ENCODE data around the gene WDFY2.

WDFY2 gene

DNA sequence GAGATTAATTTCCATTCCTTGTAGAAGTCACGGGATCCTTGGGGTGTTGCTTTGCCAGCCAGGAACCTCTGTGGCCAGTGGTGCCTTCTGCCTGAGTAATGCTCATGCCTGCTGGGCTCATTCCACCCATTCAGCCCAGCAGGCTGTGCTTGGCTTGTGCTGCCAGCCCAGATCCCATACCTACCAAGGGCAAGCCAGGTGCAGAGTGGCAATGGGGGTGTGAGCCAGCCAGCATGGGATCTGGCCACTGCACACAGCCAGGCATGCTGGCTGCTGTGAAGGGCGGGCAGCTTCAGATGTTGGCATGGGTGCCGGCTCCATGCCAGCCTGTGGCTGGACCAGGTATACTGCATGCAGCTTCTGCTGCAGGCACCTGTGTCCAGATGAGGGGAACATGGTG lies 42.5 kb downstream of the WDFY2 start:
- H4K20me1 ChIP-seq (ENCODE audit: insufficient read depth, low read length, poor library complexity, severe bottlenecking): peaks cover 2% of the 10 kb centered on the region
- H3K79me2 ChIP-seq (ENCODE audit: insufficient read depth, low read length): peaks cover 49% of the 10 kb centered on the region
- no peaks in the 10 kb centered on the region for H3K27me3 ChIP-seq (ENCODE audit: insufficient read depth, low read length, poor library complexity, severe bottlenecking)
- H3F3A ChIP-seq (ENCODE audit: low read depth): no peaks in the 10 kb centered on the region
- no peak overlapping the region for H3K9ac ChIP-seq (ENCODE audit: low read depth, low read length, poor library complexity, severe bottlenecking)
- no peak overlapping the region for H3K4me3 ChIP-seq (ENCODE audit: low read length, poor library complexity, severe bottlenecking)
- H3K9me3 ChIP-seq (ENCODE audit: insufficient read depth, low read depth, low read length): no peaks in the 10 kb centered on the region
- no peaks in the 10 kb centered on the region for H3K9me2 ChIP-seq (replicated peaks; ENCODE audit: low read depth, low read length)
- no peak overlapping the region for H3K4me2 ChIP-seq (ENCODE audit: low read depth, low read length, poor library complexity, severe bottlenecking)
- peaks cover 24% of the 10 kb centered on the region for H3K4me1 ChIP-seq (ENCODE audit: insufficient read depth, low read length, poor library complexity, severe bottlenecking)
- H2AFZ ChIP-seq (ENCODE audit: low read length): no peak overlapping the region
- no peak for TF ChIP-seq EZH2phosphoT487 (IDR thresholded peaks at IDR 0.05; ENCODE audit: borderline replicate concordance)
- TF ChIP-seq, protein P1, sequence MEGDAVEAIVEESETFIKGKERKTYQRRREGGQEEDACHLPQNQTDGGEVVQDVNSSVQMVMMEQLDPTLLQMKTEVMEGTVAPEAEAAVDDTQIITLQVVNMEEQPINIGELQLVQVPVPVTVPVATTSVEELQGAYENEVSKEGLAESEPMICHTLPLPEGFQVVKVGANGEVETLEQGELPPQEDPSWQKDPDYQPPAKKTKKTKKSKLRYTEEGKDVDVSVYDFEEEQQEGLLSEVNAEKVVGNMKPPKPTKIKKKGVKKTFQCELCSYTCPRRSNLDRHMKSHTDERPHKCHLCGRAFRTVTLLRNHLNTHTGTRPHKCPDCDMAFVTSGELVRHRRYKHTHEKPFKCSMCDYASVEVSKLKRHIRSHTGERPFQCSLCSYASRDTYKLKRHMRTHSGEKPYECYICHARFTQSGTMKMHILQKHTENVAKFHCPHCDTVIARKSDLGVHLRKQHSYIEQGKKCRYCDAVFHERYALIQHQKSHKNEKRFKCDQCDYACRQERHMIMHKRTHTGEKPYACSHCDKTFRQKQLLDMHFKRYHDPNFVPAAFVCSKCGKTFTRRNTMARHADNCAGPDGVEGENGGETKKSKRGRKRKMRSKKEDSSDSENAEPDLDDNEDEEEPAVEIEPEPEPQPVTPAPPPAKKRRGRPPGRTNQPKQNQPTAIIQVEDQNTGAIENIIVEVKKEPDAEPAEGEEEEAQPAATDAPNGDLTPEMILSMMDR (conservative IDR thresholded peaks at IDR 0.05; ENCODE audit: low read length): no peak
- H3K36me3 ChIP-seq (ENCODE audit: insufficient read depth, low read length): no peaks in the 10 kb centered on the region

DNA sequence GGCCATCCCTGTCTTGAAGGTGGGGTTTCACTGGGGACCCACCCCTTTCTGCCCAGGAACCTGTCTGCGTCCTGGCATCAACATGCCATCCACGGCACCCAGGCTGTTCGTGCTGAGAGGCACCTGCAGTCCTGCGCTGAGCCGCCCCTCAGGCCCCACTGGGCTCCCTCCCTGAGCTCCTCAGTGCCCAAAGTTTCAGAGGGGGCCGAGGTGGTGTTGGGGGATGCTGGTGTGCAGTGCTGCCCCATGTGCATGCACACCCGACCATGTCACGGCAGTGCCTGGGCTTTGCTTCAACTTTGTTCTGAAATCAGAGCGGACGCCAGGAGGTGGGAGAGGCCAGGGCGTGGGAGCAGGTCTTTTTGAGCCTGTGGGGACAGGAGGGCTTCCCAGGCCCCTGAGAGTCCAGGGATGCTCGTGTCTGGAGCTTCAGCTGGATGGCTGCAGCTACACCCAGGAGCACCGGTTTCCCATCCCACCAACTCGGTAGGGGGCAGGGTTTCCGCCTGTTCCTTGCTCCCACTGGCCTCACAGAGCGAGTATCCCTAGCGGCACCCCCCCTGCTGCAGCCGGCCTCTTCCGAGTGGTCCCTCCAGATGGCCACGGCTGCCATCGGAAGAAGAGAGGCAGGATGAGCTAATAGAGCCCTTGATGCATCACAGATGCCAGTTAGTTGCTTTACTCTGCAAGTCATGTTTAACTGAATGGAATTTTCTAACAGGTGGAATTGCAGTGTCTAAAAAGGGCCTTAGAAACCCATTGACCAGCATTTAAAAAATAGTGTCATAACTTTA lies 44.0 kb downstream of the WDFY2 start:
- Histone ChIP-seq H3K4me3 (ENCODE audit: low read length, poor library complexity, severe bottlenecking) (no peak overlapping the region), H3K9me2 (replicated peaks; ENCODE audit: low read depth, low read length) (no peaks in the 10 kb centered on the region), H3K4me2 (ENCODE audit: low read depth, low read length, poor library complexity, severe bottlenecking) (no peak overlapping the region), H3K36me3 (ENCODE audit: insufficient read depth, low read length) (no peaks in the 10 kb centered on the region), H3K9me3 (ENCODE audit: insufficient read depth, low read depth, low read length) (no peaks in the 10 kb centered on the region), H4K20me1 (ENCODE audit: insufficient read depth, low read length, poor library complexity, severe bottlenecking) (peaks cover 2% of the 10 kb centered on the region), H2AFZ (ENCODE audit: low read length) (no peak overlapping the region), H3K27me3 (ENCODE audit: insufficient read depth, low read length, poor library complexity, severe bottlenecking) (no peaks in the 10 kb centered on the region), H3F3A (ENCODE audit: low read depth) (no peaks in the 10 kb centered on the region), H3K4me1 (ENCODE audit: insufficient read depth, low read length, poor library complexity, severe bottlenecking) (peaks cover 19% of the 10 kb centered on the region), H3K9ac (ENCODE audit: low read depth, low read length, poor library complexity, severe bottlenecking) (no peak overlapping the region), H3K79me2 (ENCODE audit: insufficient read depth, low read length) (peaks cover 50% of the 10 kb centered on the region)
- no peak for TF ChIP-seq EZH2phosphoT487 (IDR thresholded peaks at IDR 0.05; ENCODE audit: borderline replicate concordance)
- TF ChIP-seq, protein P1 (conservative IDR thresholded peaks at IDR 0.05; ENCODE audit: low read length): no peak

DNA sequence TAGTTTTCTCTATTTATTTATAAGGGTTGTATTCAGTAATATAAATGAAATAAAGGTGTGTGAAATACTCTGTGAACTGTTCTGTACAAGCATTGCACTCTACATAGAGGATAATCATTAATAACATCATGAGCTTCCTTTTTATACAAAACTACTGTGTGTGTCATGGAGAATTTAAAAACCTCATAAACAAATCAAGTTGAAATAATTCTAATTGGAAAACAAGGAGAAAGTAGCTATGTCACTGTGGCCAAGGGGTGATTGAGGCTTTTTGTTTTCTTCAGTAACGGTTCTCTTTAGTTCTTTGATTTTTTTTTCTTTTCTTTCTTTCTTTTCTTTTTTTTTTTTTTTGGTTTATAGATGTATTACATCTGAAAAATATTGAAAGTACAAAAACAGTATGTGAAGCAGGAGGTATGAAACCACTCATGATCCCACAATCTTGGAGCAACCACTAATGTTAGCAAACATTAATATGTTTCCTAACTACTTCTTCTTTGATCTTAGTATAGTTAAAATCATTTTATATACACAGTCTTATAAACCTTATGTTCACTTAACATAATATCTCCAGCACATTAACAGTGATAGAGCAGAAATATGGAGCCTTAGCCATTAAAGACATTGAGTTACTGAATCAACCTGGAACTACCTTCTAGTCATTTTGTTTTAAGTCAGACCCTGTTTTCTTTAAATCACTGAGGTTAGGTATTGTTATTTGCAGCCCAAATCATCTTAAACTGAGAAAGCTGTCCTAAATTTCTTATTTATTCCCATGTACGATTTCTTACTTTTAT lies 45.4 kb downstream of the WDFY2 start:
- Histone ChIP-seq H3F3A (ENCODE audit: low read depth) (no peaks in the 10 kb centered on the region), H2AFZ (ENCODE audit: low read length) (no peak overlapping the region), H3K4me2 (ENCODE audit: low read depth, low read length, poor library complexity, severe bottlenecking) (no peak overlapping the region), H3K4me3 (ENCODE audit: low read length, poor library complexity, severe bottlenecking) (no peak overlapping the region), H3K79me2 (ENCODE audit: insufficient read depth, low read length) (peaks cover 43% of the 10 kb centered on the region), H3K9ac (ENCODE audit: low read depth, low read length, poor library complexity, severe bottlenecking) (no peak overlapping the region), H3K9me3 (ENCODE audit: insufficient read depth, low read depth, low read length) (no peaks in the 10 kb centered on the region), H3K4me1 (ENCODE audit: insufficient read depth, low read length, poor library complexity, severe bottlenecking) (peaks cover 5% of the 10 kb centered on the region), H3K9me2 (replicated peaks; ENCODE audit: low read depth, low read length) (no peaks in the 10 kb centered on the region), H3K36me3 (ENCODE audit: insufficient read depth, low read length) (no peaks in the 10 kb centered on the region), H3K27me3 (ENCODE audit: insufficient read depth, low read length, poor library complexity, severe bottlenecking) (no peaks in the 10 kb centered on the region), H4K20me1 (ENCODE audit: insufficient read depth, low read length, poor library complexity, severe bottlenecking) (no peaks in the 10 kb centered on the region)
- no peak for TF ChIP-seq EZH2phosphoT487 (IDR thresholded peaks at IDR 0.05; ENCODE audit: borderline replicate concordance)
- TF ChIP-seq, protein P1 (conservative IDR thresholded peaks at IDR 0.05; ENCODE audit: low read length): no peak
